Type B pancreatic cell (in vitro differentiated cells): ENCODE data around the gene SDCBP2. TPM values are rescaled to one million over a fixed set of nuclear protein-coding genes. Genes with fewer than 3 reads are reported as not detected.

Source experiments
- DNase-seq: peaks from one replicate; pipeline ENCODE4 v3.0.0; 2021; ENCODE audit warnings: mixed read lengths; ENCODE audit not compliant: unreplicated experiment; ENCODE audit errors: extremely low spot score
- H3K27ac Mint-ChIP-seq: 2 replicates; pipeline ENCODE4 v1.8.0; 2021; ENCODE audit warnings: mild to moderate bottlenecking, mixed read lengths
- H3K27me3 Mint-ChIP-seq: 2 replicates; pipeline ENCODE4 v1.8.0; 2021; ENCODE audit warnings: mixed read lengths
- H3K36me3 Mint-ChIP-seq: 2 replicates; pipeline ENCODE4 v1.8.0; 2021; ENCODE audit warnings: mixed read lengths
- H3K4me1 Mint-ChIP-seq: one replicate; pipeline ENCODE4 v1.8.0; 2021; ENCODE audit warnings: mixed read lengths; ENCODE audit not compliant: unreplicated experiment
- H3K4me3 Mint-ChIP-seq: 2 replicates; pipeline ENCODE4 v1.8.0; 2021; ENCODE audit warnings: mild to moderate bottlenecking, mixed read lengths
- H3K9me3 Mint-ChIP-seq: 2 replicates; pipeline ENCODE4 v1.8.0; 2021; ENCODE audit warnings: mixed read lengths
- total RNA-seq: library from RNA; stranded (reverse); gene quantifications from 2 replicates; pipeline ENCODE4 v1.2.1, GENCODE V29; 2021; ENCODE audit warnings: low replicate concordance
- TF ChIP-seq, protein P1 (sequence below): fragments of 200-600 bp; sonication (generic); conservative IDR thresholded peaks from 2 replicates; pipeline ENCODE4 v1.5.0; 2021; ENCODE audit warnings: antibody characterized with exemption, mild to moderate bottlenecking

SDCBP2 gene
- total RNA-seq, 1 donor from 2014 or later: 4.9 TPM

GRCh38 chr20:1267809-1268374 lies 61.0 kb downstream of the SDCBP2 start:
- no peak overlapping the region for H3K27ac Mint-ChIP-seq
- H3K9me3 Mint-ChIP-seq: no peaks in the 10 kb centered on the region
- H3K36me3 Mint-ChIP-seq: no peaks in the 10 kb centered on the region
- H3K4me1 Mint-ChIP-seq: no peaks in the 10 kb centered on the region
- TF ChIP-seq, protein P1, sequence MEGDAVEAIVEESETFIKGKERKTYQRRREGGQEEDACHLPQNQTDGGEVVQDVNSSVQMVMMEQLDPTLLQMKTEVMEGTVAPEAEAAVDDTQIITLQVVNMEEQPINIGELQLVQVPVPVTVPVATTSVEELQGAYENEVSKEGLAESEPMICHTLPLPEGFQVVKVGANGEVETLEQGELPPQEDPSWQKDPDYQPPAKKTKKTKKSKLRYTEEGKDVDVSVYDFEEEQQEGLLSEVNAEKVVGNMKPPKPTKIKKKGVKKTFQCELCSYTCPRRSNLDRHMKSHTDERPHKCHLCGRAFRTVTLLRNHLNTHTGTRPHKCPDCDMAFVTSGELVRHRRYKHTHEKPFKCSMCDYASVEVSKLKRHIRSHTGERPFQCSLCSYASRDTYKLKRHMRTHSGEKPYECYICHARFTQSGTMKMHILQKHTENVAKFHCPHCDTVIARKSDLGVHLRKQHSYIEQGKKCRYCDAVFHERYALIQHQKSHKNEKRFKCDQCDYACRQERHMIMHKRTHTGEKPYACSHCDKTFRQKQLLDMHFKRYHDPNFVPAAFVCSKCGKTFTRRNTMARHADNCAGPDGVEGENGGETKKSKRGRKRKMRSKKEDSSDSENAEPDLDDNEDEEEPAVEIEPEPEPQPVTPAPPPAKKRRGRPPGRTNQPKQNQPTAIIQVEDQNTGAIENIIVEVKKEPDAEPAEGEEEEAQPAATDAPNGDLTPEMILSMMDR: no peak
- H3K27me3 Mint-ChIP-seq: peaks cover 18% of the 10 kb centered on the region
- H3K4me3 Mint-ChIP-seq: peak overlapping the region; percentile 66
- DNase-seq: no peak

DNA sequence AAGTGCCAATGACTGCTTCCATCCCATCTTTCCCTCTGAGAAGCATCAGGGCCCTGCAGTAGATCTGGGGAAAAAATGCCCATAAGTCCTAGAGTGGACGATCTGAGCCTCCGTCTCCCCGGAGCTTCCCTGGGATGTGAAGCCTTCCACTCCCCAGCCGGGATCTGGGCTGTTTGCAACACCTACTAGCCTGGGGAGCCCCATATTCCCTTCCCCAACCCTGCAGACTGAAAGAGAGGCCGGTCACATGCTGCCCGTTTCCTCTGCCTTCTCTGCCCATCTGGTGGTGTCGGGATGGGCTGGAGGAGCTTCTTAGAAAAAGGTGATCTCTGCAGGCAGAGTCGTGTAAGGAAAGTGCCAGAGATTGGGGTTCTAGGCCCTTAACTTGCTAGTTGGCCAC lies 61.8 kb downstream of the SDCBP2 start:
- H3K4me3 Mint-ChIP-seq: peak overlapping the region; percentile 83
- TF ChIP-seq, protein P1: no peak
- H3K4me1 Mint-ChIP-seq: no peaks in the 10 kb centered on the region
- no peak for DNase-seq
- H3K36me3 Mint-ChIP-seq: no peaks in the 10 kb centered on the region
- H3K27ac Mint-ChIP-seq: no peak overlapping the region
- H3K9me3 Mint-ChIP-seq: no peaks in the 10 kb centered on the region
- H3K27me3 Mint-ChIP-seq: peaks cover 18% of the 10 kb centered on the region

- H3K4me3 Mint-ChIP-seq: peak within 1 kb of the TSS; percentile 89
- H3K27ac Mint-ChIP-seq: peak within 1 kb of the TSS; percentile 73
These were observed 62.6 kb downstream of the SDCBP2 start, which contains the start of gene SNPH for GRCh38 chr20:1266167-1266973. SNPH (plus strand) TSS chr20:1266294; CDS start chr20:1296240, 29,946 bp downstream.

GRCh38 chr20:1265916-1266166 lies 63.1 kb downstream of the SDCBP2 start:
- H3K36me3 Mint-ChIP-seq: no peaks in the 10 kb centered on the region
- TF ChIP-seq, protein P1: no peak
- H3K4me3 Mint-ChIP-seq: peak overlapping the region; percentile 89
- H3K27me3 Mint-ChIP-seq: peaks cover 18% of the 10 kb centered on the region
- H3K4me1 Mint-ChIP-seq: no peaks in the 10 kb centered on the region
- H3K27ac Mint-ChIP-seq: peak overlapping the region; percentile 73
- DNase-seq: no peak
- no peaks in the 10 kb centered on the region for H3K9me3 Mint-ChIP-seq

More at GRCh38 chr20:1266167-1266973, 62.6 kb downstream of the SDCBP2 start, which contains the start of gene SNPH:
- TF ChIP-seq, protein P1: no peak
- no peaks in the 10 kb centered on the region for H3K36me3 Mint-ChIP-seq
- H3K9me3 Mint-ChIP-seq: no peaks in the 10 kb centered on the region
- H3K4me1 Mint-ChIP-seq: no peaks in the 10 kb centered on the region
- DNase-seq: no peak
- H3K27me3 Mint-ChIP-seq: peaks cover 18% of the 10 kb centered on the region

- H3K4me3 Mint-ChIP-seq: peak overlapping the region; percentile 89
- DNase-seq: no peak
- H3K9me3 Mint-ChIP-seq: no peaks in the 10 kb centered on the region
- no peaks in the 10 kb centered on the region for H3K36me3 Mint-ChIP-seq
- TF ChIP-seq, protein P1: no peak
- H3K4me1 Mint-ChIP-seq: no peaks in the 10 kb centered on the region
- peak overlapping the region; percentile 73 for H3K27ac Mint-ChIP-seq
- H3K27me3 Mint-ChIP-seq: peaks cover 18% of the 10 kb centered on the region
These were observed 63.6 kb downstream of the SDCBP2 start for GRCh38 chr20:1265226-1265915.
